Measurements from ENCODE around the gene JMJD7. TPM values are rescaled to one million over a fixed set of nuclear protein-coding genes. Genes with fewer than 3 reads are reported as not detected.

JMJD7 gene
- total RNA-seq, 2 experiments from 2014 or later: 35.6 to 38.4 TPM

- Mint-ChIP-seq H3K27ac (no peak overlapping the region), H3K4me3 (no peak overlapping the region), H3K36me3 (ENCODE audit: low read depth) (peaks cover 32% of the 10 kb centered on the region), H3K9me3 (no peaks in the 10 kb centered on the region), H3K4me1 (ENCODE audit: low read depth) (peaks cover 23% of the 10 kb centered on the region), H3K27me3 (no peaks in the 10 kb centered on the region)
- Histone ChIP-seq H3K4me3 (ENCODE audit: low read length) (no peak overlapping the region), H3K4me1 (ENCODE audit: insufficient read depth, low read length) (peaks cover 3% of the 10 kb centered on the region), H3K36me3 (ENCODE audit: insufficient read depth, low read length) (peaks cover 17% of the 10 kb centered on the region), H3K27ac (ENCODE audit: low read depth in 1 of 2, low read length in 2 of 2) (no peak overlapping the region), H3K9me3 (ENCODE audit: control insufficient read depth in 1 of 2, insufficient read depth in 1 of 2, low read length in 2 of 2) (no peaks in the 10 kb centered on the region), H3K27me3 (ENCODE audit: control insufficient read depth in 1 of 2, insufficient read depth in 2 of 2, low read length in 2 of 2) (no peaks in the 10 kb centered on the region)
- POLR2A ChIA-PET: no interaction called here
- CTCF ChIA-PET: no interaction called here
- intact Hi-C loops (cut with DNase I, micrococcal nuclease): no loop called here
- ATAC-seq (ENCODE audit: poor library complexity) (no peak), DNase-seq (no peak)
- TF ChIP-seq CTCF (IDR thresholded peaks at IDR 0.05): no peak
These were observed 29.0 kb upstream of the JMJD7 start for GRCh38 chr15:41798607-41799487.

GRCh38 chr15:41799488-41799805 is 28.4 kb upstream of the JMJD7 start:
- no peaks in the 10 kb centered on the region for H3K27me3 ChIP-seq (ENCODE audit: control insufficient read depth in 1 of 2, insufficient read depth in 2 of 2, low read length in 2 of 2)
- H3K4me3 ChIP-seq (ENCODE audit: low read length): no peak overlapping the region
- H3K36me3 ChIP-seq (ENCODE audit: insufficient read depth, low read length): peaks cover 20% of the 10 kb centered on the region
- DNase-seq: no peak
- intact Hi-C loops (cut with DNase I, micrococcal nuclease): no loop called here
- ATAC-seq (ENCODE audit: poor library complexity): no peak
- POLR2A ChIA-PET: no interaction called here
- Mint-ChIP-seq H3K27ac (no peak overlapping the region), H3K27me3 (no peaks in the 10 kb centered on the region), H3K36me3 (ENCODE audit: low read depth) (peaks cover 33% of the 10 kb centered on the region), H3K4me3 (no peak overlapping the region), H3K4me1 (ENCODE audit: low read depth) (peaks cover 22% of the 10 kb centered on the region), H3K9me3 (no peaks in the 10 kb centered on the region)
- TF ChIP-seq CTCF (IDR thresholded peaks at IDR 0.05): no peak
- H3K9me3 ChIP-seq (ENCODE audit: control insufficient read depth in 1 of 2, insufficient read depth in 1 of 2, low read length in 2 of 2): no peaks in the 10 kb centered on the region
- CTCF ChIA-PET: no interaction called here
- peaks cover 3% of the 10 kb centered on the region for H3K4me1 ChIP-seq (ENCODE audit: insufficient read depth, low read length)
- no peak overlapping the region for H3K27ac ChIP-seq (ENCODE audit: low read depth in 1 of 2, low read length in 2 of 2)

GRCh38 chr15:41801185-41801584 is 26.7 kb upstream of the JMJD7 start:
- no peak overlapping the region for H3K27ac Mint-ChIP-seq

More at GRCh38 chr15:41801185-41801584, 26.7 kb upstream of the JMJD7 start:
- Mint-ChIP-seq H3K27me3 (no peaks in the 10 kb centered on the region), H3K4me3 (no peak overlapping the region), H3K4me1 (ENCODE audit: low read depth) (peaks cover 15% of the 10 kb centered on the region), H3K36me3 (ENCODE audit: low read depth) (peaks cover 38% of the 10 kb centered on the region), H3K9me3 (no peaks in the 10 kb centered on the region)
- ATAC-seq (ENCODE audit: poor library complexity) (no peak), DNase-seq (no peak)
- ChIA-PET CTCF (no interaction called here), POLR2A (no interaction called here)
- intact Hi-C loops (cut with DNase I, micrococcal nuclease): no loop called here
- Histone ChIP-seq H3K9me3 (ENCODE audit: control insufficient read depth in 1 of 2, insufficient read depth in 1 of 2, low read length in 2 of 2) (no peaks in the 10 kb centered on the region), H3K27me3 (ENCODE audit: control insufficient read depth in 1 of 2, insufficient read depth in 2 of 2, low read length in 2 of 2) (no peaks in the 10 kb centered on the region), H3K4me1 (ENCODE audit: insufficient read depth, low read length) (peaks cover 5% of the 10 kb centered on the region), H3K36me3 (ENCODE audit: insufficient read depth, low read length) (peaks cover 22% of the 10 kb centered on the region), H3K27ac (ENCODE audit: low read depth in 1 of 2, low read length in 2 of 2) (no peak overlapping the region), H3K4me3 (ENCODE audit: low read length) (no peak overlapping the region)
- TF ChIP-seq CTCF (IDR thresholded peaks at IDR 0.05): no peak

All from CD4-positive, alpha-beta T cell (primary cell).